ENCODE results near the gene GRAMD1C.

- TF ChIP-seq CREB1 (IDR thresholded peaks at IDR 0.05; ENCODE audit: low read depth) (no peak), EP300 (IDR thresholded peaks at IDR 0.05; ENCODE audit: borderline replicate concordance) (no peak), FOXM1 (IDR thresholded peaks at IDR 0.05; ENCODE audit: borderline replicate concordance, low read depth) (no peak), TCF12 (IDR thresholded peaks at IDR 0.05; ENCODE audit: low read depth) (no peak), TAF1 (IDR thresholded peaks at IDR 0.05; ENCODE audit: low read depth) (no peak), YY1 (IDR thresholded peaks at IDR 0.05; ENCODE audit: low read depth) (no peak), ZBTB7A (IDR thresholded peaks at IDR 0.05; ENCODE audit: low read depth) (no peak), REST (IDR thresholded peaks at IDR 0.05; ENCODE audit: low read depth) (no peak), RAD21 (IDR thresholded peaks at IDR 0.05; ENCODE audit: low read depth) (no peak), CEBPB (IDR thresholded peaks at IDR 0.05) (no peak), TEAD4 (IDR thresholded peaks at IDR 0.05) (no peak), EGR1 (IDR thresholded peaks at IDR 0.05) (no peak)
- TF ChIP-seq, protein P1, sequence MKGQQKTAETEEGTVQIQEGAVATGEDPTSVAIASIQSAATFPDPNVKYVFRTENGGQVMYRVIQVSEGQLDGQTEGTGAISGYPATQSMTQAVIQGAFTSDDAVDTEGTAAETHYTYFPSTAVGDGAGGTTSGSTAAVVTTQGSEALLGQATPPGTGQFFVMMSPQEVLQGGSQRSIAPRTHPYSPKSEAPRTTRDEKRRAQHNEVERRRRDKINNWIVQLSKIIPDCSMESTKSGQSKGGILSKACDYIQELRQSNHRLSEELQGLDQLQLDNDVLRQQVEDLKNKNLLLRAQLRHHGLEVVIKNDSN (IDR thresholded peaks at IDR 0.05) = no peak
- TF ChIP-seq, protein P2, sequence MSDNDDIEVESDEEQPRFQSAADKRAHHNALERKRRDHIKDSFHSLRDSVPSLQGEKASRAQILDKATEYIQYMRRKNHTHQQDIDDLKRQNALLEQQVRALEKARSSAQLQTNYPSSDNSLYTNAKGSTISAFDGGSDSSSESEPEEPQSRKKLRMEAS (IDR thresholded peaks at IDR 0.05) = no peak
These were observed 69.5 kb downstream of the GRAMD1C start for GRCh38 chr3:113908133-113908532.

Measured in Ishikawa (cell line).